HG02763 (cell line): Measurements from ENCODE around the gene SMARCD3.

Source experiments
- ATAC-seq: cut with Tn5 transposase; IDR thresholded peaks from one replicate; pipeline ENCODE4 v1.9.1; 2021; ENCODE audit warnings: mild to moderate bottlenecking, moderate library complexity; ENCODE audit not compliant: unreplicated experiment

Gene SMARCD3

GRCh38 chr7:151211155-151211772 lies 37.2 kb downstream of the SMARCD3 start:
- no peak for ATAC-seq

DNA sequence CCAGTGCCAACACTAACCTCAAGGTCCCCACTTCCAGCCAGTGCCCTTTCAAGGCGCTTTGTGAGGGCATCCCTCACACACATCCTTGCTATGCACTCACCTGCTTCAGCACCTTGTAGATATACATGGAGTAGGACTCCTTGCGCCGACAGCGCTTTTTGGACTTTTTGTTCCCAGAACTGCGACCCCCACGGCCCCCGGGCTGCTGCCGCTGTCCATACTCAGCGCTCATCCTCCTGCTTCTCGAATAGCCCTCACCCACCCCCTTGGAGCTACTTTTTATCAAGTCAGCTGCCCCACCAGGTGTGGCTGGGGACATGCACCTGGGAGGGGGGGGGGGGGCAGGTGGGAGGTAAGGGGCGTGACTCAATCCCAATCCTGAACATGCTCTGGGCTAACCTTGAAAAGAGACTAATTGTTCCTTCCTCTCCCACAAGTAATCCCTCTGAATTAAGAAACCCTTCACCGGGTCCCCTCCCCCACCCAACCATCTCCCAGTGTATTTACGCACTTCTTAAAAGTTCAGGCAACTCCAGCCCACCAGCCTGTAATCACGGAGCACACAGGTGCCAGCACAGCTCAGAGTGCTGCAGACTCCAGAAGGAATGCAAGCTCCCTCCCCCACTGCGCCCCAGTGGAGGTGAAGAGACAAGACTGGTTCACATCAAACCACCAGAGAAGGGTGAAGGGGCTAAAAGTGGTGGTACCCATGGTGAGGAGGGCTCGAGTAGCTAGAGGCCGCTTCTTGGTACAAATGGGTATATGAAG lies 38.2 kb downstream of the SMARCD3 start, which contains the start of gene H2BK1:
Gene H2BK1 (minus strand): TSS at position 402 of the 768 bp plus-strand sequence. CDS start 170 bp downstream, at position 232.
- no peak for ATAC-seq

DNA sequence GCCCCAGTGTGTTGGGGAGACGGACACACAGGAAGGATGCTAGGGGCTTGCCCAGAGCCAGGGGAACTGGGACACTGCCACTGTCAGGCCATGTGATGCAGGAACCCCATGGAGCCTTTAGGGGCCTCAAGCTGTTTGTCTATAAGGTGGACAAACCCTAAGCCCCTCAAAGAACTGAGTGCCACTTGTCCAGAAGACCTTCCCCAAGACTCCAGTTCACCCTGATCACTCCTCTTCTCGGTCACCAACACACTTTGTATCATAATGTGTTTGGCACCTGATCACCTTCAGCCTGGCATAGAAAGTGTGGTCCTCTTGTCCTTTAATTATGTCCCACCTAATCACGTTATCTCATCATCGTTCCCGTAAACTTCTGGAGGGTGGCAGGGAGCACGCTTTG lies 38.9 kb downstream of the SMARCD3 start:
- ATAC-seq = no peak

DNA sequence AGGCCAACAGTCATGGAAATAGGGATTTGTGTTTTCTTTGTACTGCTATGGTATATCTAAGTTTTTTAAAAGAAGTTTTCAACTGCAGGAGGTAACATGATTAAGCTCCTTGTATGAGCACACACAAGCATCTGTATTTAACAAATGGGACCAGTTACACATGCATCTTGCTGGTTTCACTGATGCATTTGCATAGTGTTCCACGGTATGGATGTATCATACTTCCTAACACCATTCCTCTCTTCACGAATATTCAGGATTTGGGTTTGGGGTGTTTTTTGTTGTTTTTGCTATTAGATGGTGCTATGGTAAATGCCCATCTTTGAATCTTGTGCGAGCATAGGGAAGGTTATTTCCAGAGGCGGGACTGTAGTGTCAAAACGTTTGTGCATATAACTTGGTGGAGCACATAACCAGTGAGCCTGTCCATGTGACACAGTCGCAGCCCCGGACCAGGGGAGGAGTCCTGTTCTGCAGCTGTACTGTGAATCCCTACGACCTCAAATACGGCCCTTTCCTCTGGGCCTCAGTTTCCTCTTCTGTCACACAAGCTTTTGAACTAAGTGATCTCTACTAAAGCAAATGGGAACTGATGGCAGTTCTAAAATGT lies 40.1 kb downstream of the SMARCD3 start:
- no peak for ATAC-seq

- no peak for ATAC-seq
These were observed 40.7 kb downstream of the SMARCD3 start for GRCh38 chr7:151207804-151208203.

DNA sequence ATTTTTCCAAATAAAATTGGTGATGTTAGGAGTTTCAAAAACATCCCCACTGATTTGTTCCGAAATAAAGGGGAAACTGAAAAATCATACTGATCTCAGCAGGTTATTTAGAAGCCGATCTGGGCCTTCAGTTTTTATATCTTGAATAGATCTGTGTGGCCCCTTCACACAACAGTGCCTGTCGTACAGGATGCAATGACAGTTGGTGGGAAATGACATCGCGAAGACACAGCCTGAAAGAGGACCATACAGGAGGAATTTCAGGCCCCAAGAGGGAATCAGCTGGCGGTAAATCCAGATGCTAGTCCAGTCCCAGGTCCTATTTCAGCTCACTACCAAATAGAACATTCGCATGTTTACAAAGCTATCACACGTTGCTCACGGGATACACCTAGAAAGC lies 41.2 kb downstream of the SMARCD3 start:
- ATAC-seq = no peak

GRCh38 chr7:151206914-151207313 lies 41.6 kb downstream of the SMARCD3 start:
- ATAC-seq = no peak

- ATAC-seq = no peak
These were observed 42.8 kb downstream of the SMARCD3 start for GRCh38 chr7:151205730-151206129.

- ATAC-seq = no peak
These were observed 44.0 kb downstream of the SMARCD3 start for GRCh38 chr7:151204383-151205032.

DNA sequence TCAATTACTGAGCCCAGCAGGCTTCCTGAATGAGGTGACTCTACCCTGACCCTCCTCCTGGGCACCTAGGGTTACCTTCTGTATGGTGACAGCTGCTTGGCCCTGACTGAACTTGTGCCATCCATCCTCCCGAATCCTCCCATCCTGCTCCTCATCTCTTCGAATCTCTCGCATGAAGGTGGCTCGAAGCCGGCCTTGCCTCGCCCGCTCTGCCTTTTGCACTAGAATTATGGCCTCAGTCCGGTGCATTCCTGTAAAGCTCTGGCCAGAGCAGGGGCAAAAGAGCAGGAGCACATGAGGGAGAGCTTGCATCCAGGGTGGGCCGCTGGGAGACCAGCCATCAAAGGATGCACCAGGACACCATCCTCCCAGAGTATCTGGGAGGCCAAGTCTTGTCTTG lies 45.7 kb downstream of the SMARCD3 start:
- no peak for ATAC-seq

GRCh38 chr7:151201751-151202150 lies 46.7 kb downstream of the SMARCD3 start:
- no peak for ATAC-seq

DNA sequence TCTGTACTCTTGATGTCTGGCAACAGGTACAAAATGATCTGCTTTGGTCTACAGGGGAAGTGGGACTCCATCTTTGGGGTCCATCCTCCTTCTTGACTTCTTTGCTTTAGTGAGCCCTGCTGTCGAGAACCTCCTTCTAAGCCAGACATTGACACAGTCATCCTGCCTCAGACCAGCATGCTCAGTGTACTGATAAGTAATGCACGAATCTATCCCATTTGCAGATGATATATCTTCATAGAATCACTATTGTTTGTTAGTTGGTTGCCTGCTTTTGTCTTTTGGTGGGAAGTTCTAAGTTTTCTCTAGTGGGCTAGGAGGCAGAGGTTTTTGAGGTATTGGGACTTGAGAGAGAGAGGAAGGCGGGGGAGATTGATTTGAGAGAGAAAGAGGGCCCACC lies 47.1 kb downstream of the SMARCD3 start:
- ATAC-seq = no peak

GRCh38 chr7:151198945-151199848 lies 49.3 kb downstream of the SMARCD3 start:
- no peak for ATAC-seq

- ATAC-seq = no peak
These were observed 50.6 kb downstream of the SMARCD3 start for GRCh38 chr7:151197932-151198331.

DNA sequence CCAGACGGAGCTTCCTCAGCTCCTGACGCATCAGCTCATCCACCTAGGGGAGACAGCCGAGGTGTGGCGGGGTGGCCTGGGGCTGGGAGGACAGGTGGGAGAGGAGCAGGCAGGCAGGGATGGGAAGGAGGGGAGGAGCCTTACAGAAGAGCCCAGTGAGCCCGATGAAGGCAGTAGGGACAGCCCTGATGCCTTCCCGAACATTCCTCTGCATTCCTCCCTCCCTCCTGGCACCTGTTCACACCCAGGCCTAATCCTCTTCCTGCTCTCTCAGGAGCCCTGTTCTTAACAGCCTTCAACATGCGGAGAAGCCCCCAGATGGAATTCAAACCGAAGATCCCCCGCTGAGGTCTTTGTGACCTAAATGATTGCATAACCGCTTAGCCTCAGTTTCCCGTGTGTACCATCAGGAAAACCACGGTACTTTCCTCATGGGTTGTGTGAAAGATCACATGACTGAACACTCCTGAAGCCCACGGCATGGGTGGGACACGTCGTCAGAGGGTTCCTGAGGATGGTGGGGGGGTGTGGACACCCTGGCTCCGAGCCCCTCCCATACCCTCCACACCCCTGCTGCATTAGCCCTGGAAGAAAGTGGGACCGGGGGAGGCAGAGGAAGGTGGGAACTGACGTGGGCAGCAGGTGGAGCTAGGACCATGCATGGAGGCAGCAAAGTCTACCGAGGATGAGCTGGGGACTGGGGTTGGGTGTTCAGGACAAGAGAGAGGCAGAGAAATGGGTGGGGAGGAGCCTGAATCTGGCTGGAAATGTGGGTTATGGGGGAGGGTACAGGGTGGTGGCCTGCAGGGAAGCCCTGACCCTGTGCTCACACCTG lies 52.7 kb downstream of the SMARCD3 start:
- no peak for ATAC-seq

- no peak for ATAC-seq
These were observed 54.3 kb downstream of the SMARCD3 start for GRCh38 chr7:151194188-151194587.

- ATAC-seq = no peak
These were observed 55.1 kb downstream of the SMARCD3 start for GRCh38 chr7:151193203-151193978.

GRCh38 chr7:151192002-151192539 lies 56.4 kb downstream of the SMARCD3 start:
- no peak for ATAC-seq

DNA sequence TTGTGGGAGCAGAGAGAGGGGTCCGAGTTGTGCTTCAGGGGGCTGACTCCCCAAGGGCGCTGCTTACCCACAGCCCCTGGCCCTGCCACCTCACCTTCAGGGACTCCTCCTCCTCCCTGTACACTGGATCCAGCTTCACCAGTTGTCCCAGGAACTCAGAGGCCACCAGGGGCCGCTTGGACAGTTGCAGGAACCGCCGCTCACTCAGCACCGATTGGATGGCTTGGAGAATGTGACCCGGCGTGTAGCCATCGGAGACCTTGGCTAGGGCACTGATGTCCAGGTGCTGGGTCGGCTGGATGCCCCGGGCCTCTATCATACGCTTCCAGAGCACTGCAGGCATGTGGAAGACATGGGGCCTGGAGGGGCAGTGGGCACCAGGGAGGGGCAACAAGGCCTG lies 57.0 kb downstream of the SMARCD3 start:
- no peak for ATAC-seq
